ENCODE measurements around the gene SESN1. TPM values are rescaled to one million over a fixed set of nuclear protein-coding genes. Genes with fewer than 3 reads are reported as not detected.

Gene SESN1
- total RNA-seq, 4 donors from 2014 or later: 32.3 to 104 (median 70.7) TPM

GRCh38 chr6:108958900-108959770 lies 135.5 kb downstream of the SESN1 start:
- no peak overlapping the region for H3K27ac ChIP-seq
- no peaks in the 10 kb centered on the region for H3K27me3 ChIP-seq
- intact Hi-C loops (cut with DNase I; ENCODE audit: low total_unique reads): loop anchor here (10.0 kb wide), 1 partner anchor 46 kb away; no protein-coding TSS in a partner anchor
- H3K4me1 ChIP-seq: no peaks in the 10 kb centered on the region
- no peak for DNase-seq
- no peak for TF ChIP-seq POLR2A (IDR thresholded peaks at IDR 0.05)
- no peak for TF ChIP-seq CTCF (IDR thresholded peaks at IDR 0.05)
- H3K36me3 ChIP-seq: no peaks in the 10 kb centered on the region
- no peak overlapping the region for H3K4me3 ChIP-seq
- no peaks in the 10 kb centered on the region for H3K9me3 ChIP-seq

GRCh38 chr6:108957221-108957620 lies 137.4 kb downstream of the SESN1 start:
- H3K4me1 ChIP-seq: no peaks in the 10 kb centered on the region

GRCh38 chr6:108955329-108955949 lies 139.2 kb downstream of the SESN1 start:
- H3K4me3 ChIP-seq: no peak overlapping the region
- no peaks in the 10 kb centered on the region for H3K36me3 ChIP-seq
- H3K27me3 ChIP-seq: no peaks in the 10 kb centered on the region
- no peaks in the 10 kb centered on the region for H3K4me1 ChIP-seq
- TF ChIP-seq CTCF (IDR thresholded peaks at IDR 0.05) (no peak), POLR2A (IDR thresholded peaks at IDR 0.05) (no peak)
- no peak overlapping the region for H3K27ac ChIP-seq
- DNase-seq: no peak
- no peaks in the 10 kb centered on the region for H3K9me3 ChIP-seq
- intact Hi-C loops (cut with DNase I; ENCODE audit: low total_unique reads): loop anchor here (10.0 kb wide), 1 partner anchor 49 kb away; no protein-coding TSS in a partner anchor

More at GRCh38 chr6:108957221-108957620, 137.4 kb downstream of the SESN1 start:
- H3K27ac ChIP-seq: no peak overlapping the region
- H3K36me3 ChIP-seq: no peaks in the 10 kb centered on the region
- intact Hi-C loops (cut with DNase I; ENCODE audit: low total_unique reads): loop anchor here (10.0 kb wide), 1 partner anchor 48 kb away; no protein-coding TSS in a partner anchor
- no peak overlapping the region for H3K4me3 ChIP-seq
- H3K27me3 ChIP-seq: no peaks in the 10 kb centered on the region
- DNase-seq: no peak
- H3K9me3 ChIP-seq: no peaks in the 10 kb centered on the region
- TF ChIP-seq POLR2A (IDR thresholded peaks at IDR 0.05): no peak
- no peak for TF ChIP-seq CTCF (IDR thresholded peaks at IDR 0.05)

GRCh38 chr6:108953681-108954080 lies 141.0 kb downstream of the SESN1 start:
- no peaks in the 10 kb centered on the region for H3K4me1 ChIP-seq
- no peaks in the 10 kb centered on the region for H3K36me3 ChIP-seq
- no peaks in the 10 kb centered on the region for H3K9me3 ChIP-seq
- no peak for DNase-seq
- H3K4me3 ChIP-seq: no peak overlapping the region
- H3K27ac ChIP-seq: peak overlapping the region in 1 of 2 donors; percentile 17
- intact Hi-C loops (cut with DNase I; ENCODE audit: low total_unique reads): loop anchor here (10.0 kb wide), 1 partner anchor 51 kb away; no protein-coding TSS in a partner anchor
- no peak for TF ChIP-seq POLR2A (IDR thresholded peaks at IDR 0.05)
- no peak for TF ChIP-seq CTCF (IDR thresholded peaks at IDR 0.05)
- no peaks in the 10 kb centered on the region for H3K27me3 ChIP-seq
